SK-N-SH treated with all-trans-retinoic acid at 6 μM for 48 hours (cell line): ENCODE data around the gene CLN5.

Experiments used
- BACH2 ChIP-seq: fragments of 250-450 bp; sonication (Bioruptor Pico); IDR thresholded peaks from 2 replicates; pipeline ENCODE4 v1.9.0; 2021; ENCODE audit warnings: mild to moderate bottlenecking, borderline replicate concordance
- CSDC2 ChIP-seq: fragments of 250-450 bp; sonication (Bioruptor Pico); IDR thresholded peaks from 2 replicates; pipeline ENCODE4 v1.5.0; 2020; ENCODE audit warnings: mild to moderate bottlenecking, moderate library complexity
- OSR1 ChIP-seq: fragments of 250-450 bp; sonication (Bioruptor Pico); IDR thresholded peaks from 2 replicates; pipeline ENCODE4 v1.8.0; 2022; ENCODE audit warnings: moderate library complexity, mild to moderate bottlenecking, inconsistent platforms
- RARB ChIP-seq: fragments of 250-450 bp; sonication (Bioruptor Pico); IDR thresholded peaks from 2 replicates; pipeline ENCODE4 v1.8.0; 2021; ENCODE audit warnings: mild to moderate bottlenecking, moderate library complexity
- SNAI2 ChIP-seq: fragments of 250-450 bp; sonication (Bioruptor Pico); IDR thresholded peaks from 2 replicates; pipeline ENCODE4 v1.5.0; 2020; ENCODE audit warnings: mild to moderate bottlenecking, moderate library complexity
- TOX ChIP-seq: fragments of 250-450 bp; sonication (Bioruptor Pico); IDR thresholded peaks from 2 replicates; pipeline ENCODE4 v1.8.0; 2021; ENCODE audit warnings: mild to moderate bottlenecking, moderate library complexity, borderline replicate concordance
- ZFP30 ChIP-seq: fragments of 450-650 bp; formaldehyde crosslinking; IDR thresholded peaks from 2 replicates; pipeline ENCODE4 v1.5.0; 2022; ENCODE audit warnings: mild to moderate bottlenecking, moderate library complexity
- TF ChIP-seq, protein P1 (sequence below): fragments of 250-450 bp; sonication (Bioruptor Pico); IDR thresholded peaks from 2 replicates; pipeline ENCODE4 v1.5.1; 2021; ENCODE audit warnings: mild to moderate bottlenecking, moderate library complexity
- TF ChIP-seq, protein P2 (sequence below): fragments of 250-450 bp; sonication (Bioruptor Pico); IDR thresholded peaks from 2 replicates; pipeline ENCODE4 v1.5.1; 2020; ENCODE audit warnings: low read depth, mild to moderate bottlenecking, moderate library complexity
- TF ChIP-seq, protein P3 (sequence below): fragments of 250-450 bp; sonication (Bioruptor Pico); IDR thresholded peaks from 2 replicates; pipeline ENCODE4 v1.8.0; 2020; ENCODE audit warnings: mild to moderate bottlenecking, moderate library complexity, borderline replicate concordance
- TF ChIP-seq, protein P4 (sequence below): fragments of 250-450 bp; sonication (Bioruptor Pico); IDR thresholded peaks from 2 replicates; pipeline ENCODE4 v1.5.0; 2020; ENCODE audit warnings: mild to moderate bottlenecking, moderate library complexity

DNA sequence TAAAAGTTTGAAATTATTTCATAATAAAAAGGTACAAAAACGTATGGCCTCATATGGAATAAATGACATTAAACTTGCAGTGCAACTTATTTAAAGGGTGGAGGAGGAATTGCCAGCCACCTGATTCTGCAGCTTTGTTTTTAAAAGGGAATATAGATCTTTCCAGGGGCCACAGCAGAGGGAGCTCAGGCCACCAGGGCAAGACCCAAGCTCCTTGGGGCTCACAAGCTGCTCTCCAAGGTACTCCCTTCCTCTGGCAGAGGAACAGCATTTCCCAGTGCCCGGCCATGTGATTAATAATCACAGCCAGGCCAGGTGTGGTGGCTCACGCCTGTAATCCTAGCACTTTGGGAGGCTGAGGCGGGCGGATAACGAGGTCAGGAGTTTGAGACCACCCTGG, 37.3 kb upstream of the CLN5 start:
- no peak for TF ChIP-seq RARB (CRISPR knock-in tag)
- TF ChIP-seq SNAI2, result no peak
- TF ChIP-seq, protein P1, sequence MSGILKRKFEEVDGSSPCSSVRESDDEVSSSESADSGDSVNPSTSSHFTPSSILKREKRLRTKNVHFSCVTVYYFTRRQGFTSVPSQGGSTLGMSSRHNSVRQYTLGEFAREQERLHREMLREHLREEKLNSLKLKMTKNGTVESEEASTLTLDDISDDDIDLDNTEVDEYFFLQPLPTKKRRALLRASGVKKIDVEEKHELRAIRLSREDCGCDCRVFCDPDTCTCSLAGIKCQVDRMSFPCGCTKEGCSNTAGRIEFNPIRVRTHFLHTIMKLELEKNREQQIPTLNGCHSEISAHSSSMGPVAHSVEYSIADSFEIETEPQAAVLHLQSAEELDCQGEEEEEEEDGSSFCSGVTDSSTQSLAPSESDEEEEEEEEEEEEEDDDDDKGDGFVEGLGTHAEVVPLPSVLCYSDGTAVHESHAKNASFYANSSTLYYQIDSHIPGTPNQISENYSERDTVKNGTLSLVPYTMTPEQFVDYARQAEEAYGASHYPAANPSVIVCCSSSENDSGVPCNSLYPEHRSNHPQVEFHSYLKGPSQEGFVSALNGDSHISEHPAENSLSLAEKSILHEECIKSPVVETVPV, result no peak
- no peak for TF ChIP-seq ZFP30
- TF ChIP-seq TOX (CRISPR knock-in tag), result no peak
- TF ChIP-seq, protein P2, sequence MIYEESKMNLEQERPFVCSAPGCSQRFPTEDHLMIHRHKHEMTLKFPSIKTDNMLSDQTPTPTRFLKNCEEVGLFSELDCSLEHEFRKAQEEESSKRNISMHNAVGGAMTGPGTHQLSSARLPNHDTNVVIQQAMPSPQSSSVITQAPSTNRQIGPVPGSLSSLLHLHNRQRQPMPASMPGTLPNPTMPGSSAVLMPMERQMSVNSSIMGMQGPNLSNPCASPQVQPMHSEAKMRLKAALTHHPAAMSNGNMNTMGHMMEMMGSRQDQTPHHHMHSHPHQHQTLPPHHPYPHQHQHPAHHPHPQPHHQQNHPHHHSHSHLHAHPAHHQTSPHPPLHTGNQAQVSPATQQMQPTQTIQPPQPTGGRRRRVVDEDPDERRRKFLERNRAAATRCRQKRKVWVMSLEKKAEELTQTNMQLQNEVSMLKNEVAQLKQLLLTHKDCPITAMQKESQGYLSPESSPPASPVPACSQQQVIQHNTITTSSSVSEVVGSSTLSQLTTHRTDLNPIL (CRISPR knock-in tag), result no peak
- TF ChIP-seq CSDC2 (CRISPR knock-in tag), result no peak
- TF ChIP-seq OSR1 (CRISPR knock-in tag), result no peak
- TF ChIP-seq, protein P3, sequence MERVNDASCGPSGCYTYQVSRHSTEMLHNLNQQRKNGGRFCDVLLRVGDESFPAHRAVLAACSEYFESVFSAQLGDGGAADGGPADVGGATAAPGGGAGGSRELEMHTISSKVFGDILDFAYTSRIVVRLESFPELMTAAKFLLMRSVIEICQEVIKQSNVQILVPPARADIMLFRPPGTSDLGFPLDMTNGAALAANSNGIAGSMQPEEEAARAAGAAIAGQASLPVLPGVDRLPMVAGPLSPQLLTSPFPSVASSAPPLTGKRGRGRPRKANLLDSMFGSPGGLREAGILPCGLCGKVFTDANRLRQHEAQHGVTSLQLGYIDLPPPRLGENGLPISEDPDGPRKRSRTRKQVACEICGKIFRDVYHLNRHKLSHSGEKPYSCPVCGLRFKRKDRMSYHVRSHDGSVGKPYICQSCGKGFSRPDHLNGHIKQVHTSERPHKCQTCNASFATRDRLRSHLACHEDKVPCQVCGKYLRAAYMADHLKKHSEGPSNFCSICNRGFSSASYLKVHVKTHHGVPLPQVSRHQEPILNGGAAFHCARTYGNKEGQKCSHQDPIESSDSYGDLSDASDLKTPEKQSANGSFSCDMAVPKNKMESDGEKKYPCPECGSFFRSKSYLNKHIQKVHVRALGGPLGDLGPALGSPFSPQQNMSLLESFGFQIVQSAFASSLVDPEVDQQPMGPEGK (CRISPR knock-in tag), result no peak
- TF ChIP-seq, protein P4, sequence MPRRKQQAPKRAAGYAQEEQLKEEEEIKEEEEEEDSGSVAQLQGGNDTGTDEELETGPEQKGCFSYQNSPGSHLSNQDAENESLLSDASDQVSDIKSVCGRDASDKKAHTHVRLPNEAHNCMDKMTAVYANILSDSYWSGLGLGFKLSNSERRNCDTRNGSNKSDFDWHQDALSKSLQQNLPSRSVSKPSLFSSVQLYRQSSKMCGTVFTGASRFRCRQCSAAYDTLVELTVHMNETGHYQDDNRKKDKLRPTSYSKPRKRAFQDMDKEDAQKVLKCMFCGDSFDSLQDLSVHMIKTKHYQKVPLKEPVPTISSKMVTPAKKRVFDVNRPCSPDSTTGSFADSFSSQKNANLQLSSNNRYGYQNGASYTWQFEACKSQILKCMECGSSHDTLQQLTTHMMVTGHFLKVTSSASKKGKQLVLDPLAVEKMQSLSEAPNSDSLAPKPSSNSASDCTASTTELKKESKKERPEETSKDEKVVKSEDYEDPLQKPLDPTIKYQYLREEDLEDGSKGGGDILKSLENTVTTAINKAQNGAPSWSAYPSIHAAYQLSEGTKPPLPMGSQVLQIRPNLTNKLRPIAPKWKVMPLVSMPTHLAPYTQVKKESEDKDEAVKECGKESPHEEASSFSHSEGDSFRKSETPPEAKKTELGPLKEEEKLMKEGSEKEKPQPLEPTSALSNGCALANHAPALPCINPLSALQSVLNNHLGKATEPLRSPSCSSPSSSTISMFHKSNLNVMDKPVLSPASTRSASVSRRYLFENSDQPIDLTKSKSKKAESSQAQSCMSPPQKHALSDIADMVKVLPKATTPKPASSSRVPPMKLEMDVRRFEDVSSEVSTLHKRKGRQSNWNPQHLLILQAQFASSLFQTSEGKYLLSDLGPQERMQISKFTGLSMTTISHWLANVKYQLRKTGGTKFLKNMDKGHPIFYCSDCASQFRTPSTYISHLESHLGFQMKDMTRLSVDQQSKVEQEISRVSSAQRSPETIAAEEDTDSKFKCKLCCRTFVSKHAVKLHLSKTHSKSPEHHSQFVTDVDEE, result no peak
- no peak for TF ChIP-seq BACH2 (CRISPR knock-in tag)
